Peyer's patch (tissue), 4 donors: ENCODE data around the gene LDB3. TPM values are rescaled to one million over a fixed set of nuclear protein-coding genes. Genes with fewer than 3 reads are reported as not detected.

ENCODE experiments used
- DNase-seq, 3 donors: peaks; one replicate each; pipeline ENCODE4 v3.0.0-alpha.2; 2017 to 2019
- H3K27ac ChIP-seq, 4 donors: fragments of 200-600 bp; sonication (generic); one replicate each; pipeline ENCODE4 v1.5.1; 2016 to 2019
- H3K27me3 ChIP-seq, 2 donors: fragments of 200-600 bp; sonication (generic); one replicate each; pipeline ENCODE4 v1.5.1; 2019
- H3K36me3 ChIP-seq, 3 donors: fragments of 200-600 bp; sonication (generic); one replicate each; pipeline ENCODE4 v1.5.1; 2016 to 2019
- H3K4me1 ChIP-seq, 4 donors: fragments of 200-600 bp; sonication (generic); one replicate each; pipeline ENCODE4 v1.5.1; 2016 to 2019
- H3K4me3 ChIP-seq, 4 donors: fragments of 200-600 bp; sonication (generic); 1 replicate in 3 of 4; 2 replicates in 1 of 4; pipeline ENCODE4 v1.5.1; 2016 to 2019; ENCODE audit warnings: mild to moderate bottlenecking in 1 of 4
- H3K9me3 ChIP-seq, 4 donors: fragments of 200-600 bp; sonication (generic); one replicate each; pipeline ENCODE4 v1.5.1; 2016 to 2019; ENCODE audit warnings: mild to moderate bottlenecking in 1 of 4
- CTCF ChIP-seq, 6 experiments: fragments of 450-650 bp in 4 of 6; fragments of 200-600 bp in 2 of 6; sonication (generic) in 1 of 6; IDR thresholded peaks; one replicate each; pipeline ENCODE4 v1.5.1; 2017 to 2019; ENCODE audit warnings: antibody characterized with exemption in 6 of 6, mild to moderate bottlenecking in 3 of 6, moderate library complexity in 1 of 6
- POLR2A ChIP-seq, 2 donors: fragments of 450-650 bp; IDR thresholded peaks; one replicate each; pipeline ENCODE4 v1.5.1; 2017; ENCODE audit warnings: antibody characterized with exemption in 2 of 2, mild to moderate bottlenecking in 2 of 2, moderate library complexity in 2 of 2
- total RNA-seq, 4 donors: library from RNA; depleted of rRNA; stranded (reverse); fragments of >200 nt; gene quantifications; one replicate each; pipeline ENCODE4 v1.1.0, GENCODE V29; 2016

LDB3 gene
- total RNA-seq, 4 donors from 2014 or later: 1.3 to 9.1 (median 2.3) TPM

GRCh38 chr10:86648704-86649427 is 19.4 kb upstream of the LDB3 start:
- Histone ChIP-seq H3K9me3 (no peaks in the 10 kb centered on the region), H3K4me1 (peaks cover 0 to 10% (median 0%) of the 10 kb centered on the region in 4 donors), H3K27ac (no peak overlapping the region), H3K27me3 (no peaks in the 10 kb centered on the region), H3K36me3 (no peaks in the 10 kb centered on the region), H3K4me3 (no peak overlapping the region)
- peak in 2 of 3 donors; percentile 48 to 51 for DNase-seq
- TF ChIP-seq CTCF (IDR thresholded peaks at IDR 0.05): no peak
- no peak for TF ChIP-seq POLR2A (IDR thresholded peaks at IDR 0.05)

GRCh38 chr10:86649471-86650150 is 18.7 kb upstream of the LDB3 start:
- no peaks in the 10 kb centered on the region for H3K36me3 ChIP-seq
- H3K27ac ChIP-seq: no peak overlapping the region
- no peak overlapping the region for H3K4me3 ChIP-seq
- peaks cover 0 to 10% (median 0%) of the 10 kb centered on the region in 4 donors for H3K4me1 ChIP-seq
- H3K9me3 ChIP-seq: no peaks in the 10 kb centered on the region
- TF ChIP-seq POLR2A (IDR thresholded peaks at IDR 0.05) (no peak), CTCF (IDR thresholded peaks at IDR 0.05) (no peak)
- H3K27me3 ChIP-seq: no peaks in the 10 kb centered on the region
- DNase-seq: peak in 2 of 3 donors; percentile 24 to 40

GRCh38 chr10:86650151-86650550 is 18.2 kb upstream of the LDB3 start:
- peak in 2 of 3 donors; percentile 24 to 33 for DNase-seq
- H3K27me3 ChIP-seq: no peaks in the 10 kb centered on the region
- no peaks in the 10 kb centered on the region for H3K9me3 ChIP-seq
- no peak overlapping the region for H3K4me3 ChIP-seq
- H3K27ac ChIP-seq: no peak overlapping the region
- H3K36me3 ChIP-seq: no peaks in the 10 kb centered on the region
- TF ChIP-seq CTCF (IDR thresholded peaks at IDR 0.05): no peak
- no peak for TF ChIP-seq POLR2A (IDR thresholded peaks at IDR 0.05)
- peaks cover 0 to 10% (median 0%) of the 10 kb centered on the region in 4 donors for H3K4me1 ChIP-seq

GRCh38 chr10:86651021-86651471 is 17.3 kb upstream of the LDB3 start:
- peaks cover 0 to 10% (median 0%) of the 10 kb centered on the region in 4 donors for H3K4me1 ChIP-seq
- H3K27ac ChIP-seq: no peak overlapping the region
- peak in 1 of 3 donors; percentile 25 for DNase-seq
- H3K36me3 ChIP-seq: no peaks in the 10 kb centered on the region
- no peak overlapping the region for H3K4me3 ChIP-seq
- H3K9me3 ChIP-seq: no peaks in the 10 kb centered on the region
- TF ChIP-seq POLR2A (IDR thresholded peaks at IDR 0.05) (no peak), CTCF (IDR thresholded peaks at IDR 0.05) (no peak)
- H3K27me3 ChIP-seq: no peaks in the 10 kb centered on the region

GRCh38 chr10:86651631-86652331 is 16.5 kb upstream of the LDB3 start:
- no peak for TF ChIP-seq CTCF (IDR thresholded peaks at IDR 0.05)
- TF ChIP-seq POLR2A (IDR thresholded peaks at IDR 0.05): no peak
- H3K27me3 ChIP-seq: no peaks in the 10 kb centered on the region
- DNase-seq: peak in 2 of 3 donors; percentile 31 to 34
- no peak overlapping the region for H3K27ac ChIP-seq
- peaks cover 0 to 10% (median 0%) of the 10 kb centered on the region in 4 donors for H3K4me1 ChIP-seq
- no peaks in the 10 kb centered on the region for H3K9me3 ChIP-seq
- no peaks in the 10 kb centered on the region for H3K36me3 ChIP-seq
- H3K4me3 ChIP-seq: no peak overlapping the region
